ENCODE data around the gene PRR18.

The PRR18 gene, protein sequence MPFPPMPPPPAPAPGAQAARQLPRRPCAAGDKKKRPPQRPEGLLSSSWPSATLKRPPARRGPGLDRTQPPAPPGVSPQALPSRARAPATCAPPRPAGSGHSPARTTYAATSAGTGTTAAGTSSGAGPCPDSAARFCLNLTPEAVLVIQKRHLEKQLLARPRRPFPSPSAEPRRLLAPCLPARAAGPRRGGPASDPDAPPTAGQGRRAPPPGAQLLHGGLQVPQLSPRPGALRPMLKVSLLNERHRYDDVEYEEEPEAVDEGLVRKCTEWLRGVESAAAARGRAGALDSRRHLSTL

DNA sequence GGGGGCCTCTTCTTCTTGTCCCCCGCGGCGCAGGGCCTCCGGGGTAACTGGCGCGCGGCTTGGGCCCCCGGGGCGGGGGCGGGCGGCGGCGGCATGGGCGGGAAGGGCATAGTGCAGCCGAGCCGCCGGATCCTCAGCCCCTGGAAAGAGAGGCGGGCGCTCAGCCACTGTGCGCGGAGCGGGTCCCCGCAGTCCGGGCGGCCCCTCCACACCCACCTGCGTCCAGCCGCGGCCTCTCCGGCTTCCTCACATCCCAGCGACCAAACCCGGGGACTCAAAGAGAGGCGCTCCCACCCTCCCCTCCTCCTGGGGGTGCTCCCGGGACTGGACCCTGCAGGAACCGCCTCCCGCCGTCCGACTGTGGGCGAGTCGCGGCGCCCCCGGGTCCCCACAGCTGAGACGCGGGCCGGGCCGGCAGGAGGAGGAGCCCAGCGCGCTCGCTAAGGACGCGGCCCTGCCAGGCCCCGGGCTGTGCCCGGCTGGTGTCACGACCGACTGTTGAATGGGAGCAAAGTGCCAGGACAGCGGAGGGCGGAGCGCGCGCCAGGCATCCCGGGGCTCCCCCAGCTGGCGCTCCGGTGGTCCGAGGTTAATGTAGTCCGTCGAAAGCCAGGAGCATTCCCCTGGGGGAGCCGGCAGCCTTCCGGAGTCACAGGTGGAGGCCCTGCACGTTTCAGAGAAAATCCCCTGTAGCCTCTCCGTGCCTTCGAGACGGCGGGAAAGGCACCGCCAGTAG, at the start of gene PRR18:
Gene PRR18 (minus strand): TSS at position 360 of the 736 bp plus-strand sequence. CDS start 250 bp downstream, at position 110.
- TF ChIP-seq, protein P1, sequence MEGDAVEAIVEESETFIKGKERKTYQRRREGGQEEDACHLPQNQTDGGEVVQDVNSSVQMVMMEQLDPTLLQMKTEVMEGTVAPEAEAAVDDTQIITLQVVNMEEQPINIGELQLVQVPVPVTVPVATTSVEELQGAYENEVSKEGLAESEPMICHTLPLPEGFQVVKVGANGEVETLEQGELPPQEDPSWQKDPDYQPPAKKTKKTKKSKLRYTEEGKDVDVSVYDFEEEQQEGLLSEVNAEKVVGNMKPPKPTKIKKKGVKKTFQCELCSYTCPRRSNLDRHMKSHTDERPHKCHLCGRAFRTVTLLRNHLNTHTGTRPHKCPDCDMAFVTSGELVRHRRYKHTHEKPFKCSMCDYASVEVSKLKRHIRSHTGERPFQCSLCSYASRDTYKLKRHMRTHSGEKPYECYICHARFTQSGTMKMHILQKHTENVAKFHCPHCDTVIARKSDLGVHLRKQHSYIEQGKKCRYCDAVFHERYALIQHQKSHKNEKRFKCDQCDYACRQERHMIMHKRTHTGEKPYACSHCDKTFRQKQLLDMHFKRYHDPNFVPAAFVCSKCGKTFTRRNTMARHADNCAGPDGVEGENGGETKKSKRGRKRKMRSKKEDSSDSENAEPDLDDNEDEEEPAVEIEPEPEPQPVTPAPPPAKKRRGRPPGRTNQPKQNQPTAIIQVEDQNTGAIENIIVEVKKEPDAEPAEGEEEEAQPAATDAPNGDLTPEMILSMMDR (IDR thresholded peaks at IDR 0.05) = no peak
- TF ChIP-seq ZFX (IDR thresholded peaks at IDR 0.05; ENCODE audit: borderline replicate concordance) = no peak
- no peak within 1 kb of the TSS for H3K27ac ChIP-seq

DNA sequence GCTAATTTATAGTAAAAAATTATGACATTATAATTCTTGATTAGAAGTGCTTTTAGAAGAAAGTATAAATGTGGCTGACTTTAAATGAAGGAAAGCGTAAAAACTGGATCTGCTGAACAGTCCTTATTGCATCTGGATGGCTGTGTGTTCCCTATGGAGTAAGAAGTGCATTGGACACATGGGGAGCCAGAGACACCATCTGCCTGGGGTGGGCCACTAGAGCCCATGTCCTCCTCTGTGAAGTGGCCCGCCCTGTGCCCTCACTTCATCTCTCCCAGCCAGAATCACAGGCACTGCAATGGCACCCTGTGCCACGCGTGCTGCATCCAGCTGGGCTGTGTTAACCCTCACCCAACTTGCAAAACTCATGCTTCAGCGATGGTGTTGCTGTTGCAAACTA, 47.4 kb upstream of the PRR18 start:
- TF ChIP-seq, protein P1 (IDR thresholded peaks at IDR 0.05) = no peak
- no peak for TF ChIP-seq ZFX (IDR thresholded peaks at IDR 0.05; ENCODE audit: borderline replicate concordance)
- H3K27ac ChIP-seq = no peak overlapping the region

DNA sequence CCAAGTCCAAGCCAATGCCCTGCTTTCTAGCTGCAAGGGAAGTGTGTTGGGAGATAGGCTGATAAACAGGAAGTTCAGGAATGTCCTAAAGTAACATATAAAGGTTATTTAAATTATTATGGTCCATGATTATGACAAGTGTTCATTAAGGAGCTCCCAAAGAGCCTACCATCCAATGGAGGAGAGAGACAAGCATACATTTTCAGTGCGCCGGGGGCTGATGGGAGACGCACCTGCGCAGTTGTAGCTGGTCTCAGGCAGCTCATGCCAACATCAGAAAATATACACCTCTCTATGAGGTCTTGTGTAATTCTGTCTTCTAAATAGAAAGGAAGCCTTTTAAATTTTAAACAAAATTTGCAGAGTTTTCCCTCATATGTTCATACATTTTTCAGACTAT, 46.8 kb upstream of the PRR18 start:
- TF ChIP-seq, protein P1 (IDR thresholded peaks at IDR 0.05) = no peak
- no peak for TF ChIP-seq ZFX (IDR thresholded peaks at IDR 0.05; ENCODE audit: borderline replicate concordance)
- H3K27ac ChIP-seq = no peak overlapping the region

DNA sequence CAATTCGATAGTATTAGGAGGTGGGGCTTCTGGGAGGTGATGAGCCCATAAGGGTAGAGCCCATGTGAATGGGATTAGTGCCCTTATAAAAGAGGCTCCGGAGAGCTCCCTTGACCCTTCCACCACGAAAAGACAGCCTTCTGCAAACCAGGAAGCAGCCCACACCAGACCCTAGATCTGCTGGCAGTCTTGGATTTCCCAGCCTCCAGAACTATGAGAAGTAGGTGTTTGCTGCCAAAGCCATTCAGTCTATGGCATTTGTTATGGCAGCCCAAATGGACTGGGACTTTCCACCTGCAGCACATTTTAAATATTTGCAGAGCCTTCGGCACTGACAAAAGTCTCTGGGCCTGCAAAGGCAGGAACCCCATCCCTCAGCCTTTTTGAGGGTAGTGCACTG, 46.0 kb upstream of the PRR18 start:
- TF ChIP-seq, protein P1 (IDR thresholded peaks at IDR 0.05) = no peak
- no peak for TF ChIP-seq ZFX (IDR thresholded peaks at IDR 0.05; ENCODE audit: borderline replicate concordance)
- H3K27ac ChIP-seq = no peak overlapping the region

DNA sequence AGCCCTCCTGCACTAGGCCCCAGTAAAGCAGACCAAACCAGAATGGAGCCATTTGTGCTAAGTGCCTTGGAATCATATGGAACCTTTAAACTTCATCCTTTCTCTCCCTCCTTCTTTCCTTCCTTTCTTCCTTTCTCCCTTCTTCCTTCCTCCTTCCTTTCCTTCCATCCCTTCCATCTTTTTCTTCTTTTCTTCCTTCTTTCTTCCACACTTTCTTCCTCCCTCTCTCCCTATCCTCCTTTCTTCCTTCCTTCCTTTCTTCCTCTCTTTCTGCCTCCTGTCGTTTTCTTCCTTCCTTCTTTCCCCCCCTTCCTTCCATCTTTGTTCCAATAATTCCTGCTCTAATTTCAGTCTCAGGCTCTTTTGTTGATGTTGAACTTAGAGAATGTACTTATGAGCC, 45.3 kb upstream of the PRR18 start:
- TF ChIP-seq, protein P1 (IDR thresholded peaks at IDR 0.05) = no peak
- H3K27ac ChIP-seq = no peak overlapping the region

DNA sequence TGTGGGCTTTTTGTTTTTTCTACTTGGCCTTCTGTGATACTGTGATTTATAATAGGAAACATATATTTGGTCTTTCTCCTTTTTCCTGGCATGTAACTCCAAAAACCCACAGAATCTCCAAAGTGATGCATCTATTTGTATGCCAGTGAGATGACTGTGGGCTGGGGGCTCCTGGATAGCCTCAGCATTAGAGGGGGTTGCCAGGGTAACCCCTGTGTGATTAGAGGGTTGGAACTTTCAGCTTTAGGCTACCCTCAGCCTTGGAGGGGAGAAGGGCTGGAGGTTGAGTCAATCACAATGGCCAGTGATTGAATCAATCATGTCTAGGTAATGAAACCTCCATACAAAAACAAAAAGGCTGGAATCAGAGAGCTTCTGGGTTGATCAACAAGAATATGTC, 44.7 kb upstream of the PRR18 start:
- no peak for TF ChIP-seq ZFX (IDR thresholded peaks at IDR 0.05; ENCODE audit: borderline replicate concordance)
- TF ChIP-seq, protein P1 (IDR thresholded peaks at IDR 0.05) = no peak
- no peak overlapping the region for H3K27ac ChIP-seq

DNA sequence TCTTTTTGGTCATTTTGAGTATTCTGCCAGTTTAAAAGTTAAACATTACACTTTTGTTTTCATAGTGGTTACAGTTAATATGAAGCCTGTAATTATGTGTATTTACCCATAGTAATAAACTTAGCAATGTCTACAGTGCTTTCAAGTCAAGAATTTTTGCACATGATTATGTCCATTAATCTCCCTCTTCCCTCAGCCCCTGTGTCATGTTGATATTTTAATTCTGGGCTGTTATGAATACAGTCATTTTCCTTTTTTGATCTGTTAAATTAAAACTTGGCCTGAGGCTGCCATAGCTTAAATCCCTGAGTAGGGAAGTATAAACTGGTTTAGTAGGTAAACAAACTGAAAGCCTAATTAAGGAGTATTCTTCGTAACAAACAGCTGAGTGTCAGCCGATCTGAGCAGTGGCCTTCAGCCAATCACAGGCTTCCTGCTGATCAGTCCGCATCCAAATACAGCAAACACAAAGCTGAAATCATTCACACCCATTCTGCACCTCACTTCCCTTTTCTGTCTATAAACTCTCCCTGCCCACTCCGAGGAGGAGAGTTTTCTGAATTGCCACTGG, 43.6 kb upstream of the PRR18 start:
- TF ChIP-seq, protein P1 (IDR thresholded peaks at IDR 0.05) = no peak
- no peak for TF ChIP-seq ZFX (IDR thresholded peaks at IDR 0.05; ENCODE audit: borderline replicate concordance)
- H3K27ac ChIP-seq = peak overlapping the region; percentile 71

Data from 22Rv1 (cell line).